Prostate gland (tissue), 2 donors: Measurements from ENCODE around the gene PLEKHH2. TPM values are rescaled to one million over a fixed set of nuclear protein-coding genes. Genes with fewer than 3 reads are reported as not detected.

Experiments
- DNase-seq: peaks from one replicate; pipeline ENCODE4 v3.0.0-alpha.2; 2019; ENCODE audit warnings: low spot score
- H3K27ac ChIP-seq, 2 donors: fragments of 200-600 bp; sonication (generic); 2 replicates each; pipeline ENCODE4 v1.5.1; 2017 to 2019
- H3K27me3 ChIP-seq: fragments of 200-600 bp; sonication (generic); replicated peaks from 2 replicates; pipeline ENCODE4 v1.5.1; 2019; ENCODE audit not compliant: insufficient read depth
- H3K36me3 ChIP-seq, 2 donors: fragments of 200-600 bp; sonication (generic); 1 replicate in 1 of 2; 2 replicates in 1 of 2; pipeline versions ENCODE4 v1.5.1 to v1.8.1; 2017 to 2019
- H3K4me1 ChIP-seq: fragments of 200-600 bp; sonication (generic); replicated peaks from 2 replicates; pipeline ENCODE4 v1.5.1; 2019
- H3K4me3 ChIP-seq, 2 donors: fragments of 200-600 bp; sonication (generic); 2 replicates each; pipeline ENCODE4 v1.5.1; 2017 to 2019
- H3K9me3 ChIP-seq: fragments of 200-600 bp; sonication (generic); 2 replicates; pipeline ENCODE4 v1.5.1; 2017
- POLR2A ChIP-seq: fragments of 450-650 bp; IDR thresholded peaks from one replicate; pipeline ENCODE4 v1.6.1; 2016; ENCODE audit warnings: antibody characterized with exemption, mild to moderate bottlenecking
- POLR2AphosphoS5 ChIP-seq: sonication (generic); formaldehyde crosslinking; IDR thresholded peaks from one replicate; pipeline ENCODE4 v1.6.1; 2017; ENCODE audit warnings: antibody characterized with exemption
- WGBS: methylation state at CpG from one replicate; pipeline ENCODE4 v1.1.5; 2018; 5-methylcytosine and 5-hydroxymethylcytosine counted together
- intact Hi-C: fragments of 100-400 bp; cut with DNase I; formaldehyde crosslinking; loops from one replicate; pipeline ENCODE4 v1.14.2; 2022
- total RNA-seq, 2 donors: library from RNA; depleted of rRNA; stranded (reverse); fragments of >200 nt; gene quantifications; one replicate each; pipeline ENCODE4 v1.1.0, GENCODE V29; 2016
- TF ChIP-seq, protein P1 (sequence below), 4 experiments: fragments of 200-600 bp in 2 of 4; fragments of 450-650 bp in 2 of 4; sonication (generic) in 2 of 4; IDR thresholded peaks; 1 replicate in 3 of 4; 2 replicates in 1 of 4; pipeline ENCODE4 v1.5.1; 2016 to 2019; ENCODE audit warnings: antibody characterized with exemption in 4 of 4, mild to moderate bottlenecking in 2 of 4, moderate library complexity in 2 of 4

Gene PLEKHH2
- total RNA-seq, 2 donors from 2014 or later: 5.9 to 25.2 TPM

DNA sequence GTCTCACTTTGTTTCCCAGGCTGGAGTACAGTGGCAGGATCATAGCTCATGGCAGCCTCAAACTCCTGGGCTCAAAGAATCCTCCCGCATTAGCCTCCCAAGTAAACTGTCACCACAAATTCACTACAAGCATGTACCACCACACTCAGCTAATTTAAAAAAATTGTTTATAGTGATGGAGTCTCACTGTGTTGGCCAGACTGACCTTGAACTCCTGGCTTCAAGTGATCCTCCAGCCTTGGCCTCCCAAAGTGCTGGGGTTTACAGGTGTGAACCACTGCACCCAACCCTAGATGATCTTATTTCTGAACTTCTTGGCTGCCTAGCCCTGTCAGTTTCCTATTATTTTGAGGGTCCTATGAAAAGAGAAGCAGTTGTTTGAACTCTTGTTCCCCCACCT, 151.6 kb downstream of the PLEKHH2 start:
- Histone ChIP-seq H3K9me3 (no peaks in the 10 kb centered on the region), H3K27ac (no peak overlapping the region), H3K4me3 (no peak overlapping the region), H3K4me1 (no peaks in the 10 kb centered on the region), H3K36me3 (no peaks in the 10 kb centered on the region), H3K27me3 (no peaks in the 10 kb centered on the region)
- WGBS: 94% methylated on average over 1 of the region's 1 CpG
- no peak for TF ChIP-seq POLR2AphosphoS5
- no peak for TF ChIP-seq POLR2A
- TF ChIP-seq, protein P1, sequence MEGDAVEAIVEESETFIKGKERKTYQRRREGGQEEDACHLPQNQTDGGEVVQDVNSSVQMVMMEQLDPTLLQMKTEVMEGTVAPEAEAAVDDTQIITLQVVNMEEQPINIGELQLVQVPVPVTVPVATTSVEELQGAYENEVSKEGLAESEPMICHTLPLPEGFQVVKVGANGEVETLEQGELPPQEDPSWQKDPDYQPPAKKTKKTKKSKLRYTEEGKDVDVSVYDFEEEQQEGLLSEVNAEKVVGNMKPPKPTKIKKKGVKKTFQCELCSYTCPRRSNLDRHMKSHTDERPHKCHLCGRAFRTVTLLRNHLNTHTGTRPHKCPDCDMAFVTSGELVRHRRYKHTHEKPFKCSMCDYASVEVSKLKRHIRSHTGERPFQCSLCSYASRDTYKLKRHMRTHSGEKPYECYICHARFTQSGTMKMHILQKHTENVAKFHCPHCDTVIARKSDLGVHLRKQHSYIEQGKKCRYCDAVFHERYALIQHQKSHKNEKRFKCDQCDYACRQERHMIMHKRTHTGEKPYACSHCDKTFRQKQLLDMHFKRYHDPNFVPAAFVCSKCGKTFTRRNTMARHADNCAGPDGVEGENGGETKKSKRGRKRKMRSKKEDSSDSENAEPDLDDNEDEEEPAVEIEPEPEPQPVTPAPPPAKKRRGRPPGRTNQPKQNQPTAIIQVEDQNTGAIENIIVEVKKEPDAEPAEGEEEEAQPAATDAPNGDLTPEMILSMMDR (IDR thresholded peaks at IDR 0.05): no peak
- no peak for DNase-seq
- intact Hi-C loops: no loop called here

GRCh38 chr2:43790147-43790546, 153.1 kb downstream of the PLEKHH2 start:
- 63% methylated on average over 5 of the region's 5 CpGs for WGBS

DNA sequence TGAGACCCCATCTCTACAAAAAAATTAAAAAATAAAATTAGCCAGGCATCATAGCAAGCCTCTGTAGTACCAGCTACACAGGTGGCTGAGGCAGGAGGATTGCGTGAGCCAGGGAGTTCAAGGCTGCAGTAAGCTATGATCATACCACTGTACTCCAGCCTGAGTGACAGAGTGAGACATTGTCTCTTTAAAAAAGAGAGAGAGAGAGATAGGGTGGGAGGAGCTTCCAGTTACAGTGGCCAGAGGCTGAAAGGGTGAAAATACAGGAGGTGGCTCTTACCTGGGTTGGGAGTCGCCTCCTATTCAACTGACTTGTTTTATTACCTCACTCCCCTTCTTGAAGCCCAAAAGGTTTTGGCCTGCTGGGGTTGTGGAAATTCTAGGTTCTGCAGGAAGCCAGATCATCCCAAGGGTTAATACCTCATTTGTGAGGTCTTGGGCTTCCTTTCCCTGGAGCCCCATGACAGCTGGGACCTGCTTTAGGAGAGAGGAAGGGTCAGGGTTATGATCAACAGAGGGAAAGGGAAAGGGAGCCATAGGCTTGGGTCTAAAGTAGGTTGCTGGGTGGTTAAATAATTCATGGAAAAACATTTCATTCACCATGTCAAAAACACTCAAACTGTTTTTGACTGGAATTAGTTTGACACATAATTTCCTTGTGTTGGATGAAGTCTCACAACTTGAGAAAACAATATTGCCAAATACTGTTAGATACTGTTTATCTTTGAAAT, 154.1 kb downstream of the PLEKHH2 start:
- Histone ChIP-seq H3K27me3 (no peaks in the 10 kb centered on the region), H3K4me1 (no peaks in the 10 kb centered on the region), H3K27ac (no peak overlapping the region), H3K9me3 (no peaks in the 10 kb centered on the region), H3K36me3 (no peaks in the 10 kb centered on the region), H3K4me3 (no peak overlapping the region)
- intact Hi-C loops: no loop called here
- TF ChIP-seq, protein P1 (IDR thresholded peaks at IDR 0.05): no peak
- TF ChIP-seq POLR2AphosphoS5: no peak
- no peak for TF ChIP-seq POLR2A
- WGBS: 95% methylated on average over 2 of the region's 2 CpGs
- DNase-seq: no peak

More at GRCh38 chr2:43790147-43790546, 153.1 kb downstream of the PLEKHH2 start:
- intact Hi-C loops: no loop called here
- no peak for DNase-seq
- no peaks in the 10 kb centered on the region for H3K9me3 ChIP-seq
- H3K36me3 ChIP-seq: no peaks in the 10 kb centered on the region
- H3K4me1 ChIP-seq: no peaks in the 10 kb centered on the region
- TF ChIP-seq POLR2A: no peak
- no peak for TF ChIP-seq POLR2AphosphoS5
- TF ChIP-seq, protein P1 (IDR thresholded peaks at IDR 0.05): no peak
- H3K27ac ChIP-seq: no peak overlapping the region
- H3K27me3 ChIP-seq: no peaks in the 10 kb centered on the region
- no peak overlapping the region for H3K4me3 ChIP-seq

GRCh38 chr2:43792653-43793052, 155.6 kb downstream of the PLEKHH2 start:
- intact Hi-C loops: no loop called here
- Histone ChIP-seq H3K4me3 (no peak overlapping the region), H3K27me3 (no peaks in the 10 kb centered on the region), H3K27ac (no peak overlapping the region), H3K4me1 (no peaks in the 10 kb centered on the region), H3K9me3 (no peaks in the 10 kb centered on the region), H3K36me3 (no peaks in the 10 kb centered on the region)
- no peak for DNase-seq
- 58% methylated on average over 3 of the region's 3 CpGs for WGBS
- TF ChIP-seq POLR2A: no peak

- intact Hi-C loops: no loop called here
- Histone ChIP-seq H3K27ac (no peak overlapping the region), H3K27me3 (no peaks in the 10 kb centered on the region), H3K4me3 (no peak overlapping the region), H3K4me1 (no peaks in the 10 kb centered on the region), H3K9me3 (no peaks in the 10 kb centered on the region), H3K36me3 (no peaks in the 10 kb centered on the region)
- WGBS: 92% methylated on average over 9 of the region's 9 CpGs
- TF ChIP-seq, protein P1 (IDR thresholded peaks at IDR 0.05): no peak
- TF ChIP-seq POLR2AphosphoS5 (no peak), POLR2A (no peak)
- no peak for DNase-seq
These were observed 157.9 kb downstream of the PLEKHH2 start for GRCh38 chr2:43794956-43795355.
